MM.1S (cell line): Measurements from ENCODE around the gene CENPE.

Experiments used
- EZH2 ChIP-seq: fragments of 300-600 bp; sonication (generic); optimal IDR thresholded peaks from 2 replicates; pipeline ENCODE3; 2017; ENCODE audit warnings: low read depth, mild to moderate bottlenecking, antibody characterized with exemption, low read length, mixed read lengths
- EZH2phosphoT487 ChIP-seq: fragments of 300-600 bp; sonication (generic); IDR thresholded peaks from 2 replicates; pipeline ENCODE4 v1.6.1; 2018; ENCODE audit warnings: antibody characterized with exemption, low read length
- TF ChIP-seq, protein P1 (sequence below): fragments of 300-600 bp; sonication (generic); IDR thresholded peaks from 2 replicates; pipeline ENCODE4 v1.5.1; 2016; ENCODE audit warnings: antibody characterized with exemption, low read length, mixed read lengths

GRCh38 chr4:103123114-103123513, 75.0 kb downstream of the CENPE start:
- no peak for TF ChIP-seq EZH2
- TF ChIP-seq, protein P1, sequence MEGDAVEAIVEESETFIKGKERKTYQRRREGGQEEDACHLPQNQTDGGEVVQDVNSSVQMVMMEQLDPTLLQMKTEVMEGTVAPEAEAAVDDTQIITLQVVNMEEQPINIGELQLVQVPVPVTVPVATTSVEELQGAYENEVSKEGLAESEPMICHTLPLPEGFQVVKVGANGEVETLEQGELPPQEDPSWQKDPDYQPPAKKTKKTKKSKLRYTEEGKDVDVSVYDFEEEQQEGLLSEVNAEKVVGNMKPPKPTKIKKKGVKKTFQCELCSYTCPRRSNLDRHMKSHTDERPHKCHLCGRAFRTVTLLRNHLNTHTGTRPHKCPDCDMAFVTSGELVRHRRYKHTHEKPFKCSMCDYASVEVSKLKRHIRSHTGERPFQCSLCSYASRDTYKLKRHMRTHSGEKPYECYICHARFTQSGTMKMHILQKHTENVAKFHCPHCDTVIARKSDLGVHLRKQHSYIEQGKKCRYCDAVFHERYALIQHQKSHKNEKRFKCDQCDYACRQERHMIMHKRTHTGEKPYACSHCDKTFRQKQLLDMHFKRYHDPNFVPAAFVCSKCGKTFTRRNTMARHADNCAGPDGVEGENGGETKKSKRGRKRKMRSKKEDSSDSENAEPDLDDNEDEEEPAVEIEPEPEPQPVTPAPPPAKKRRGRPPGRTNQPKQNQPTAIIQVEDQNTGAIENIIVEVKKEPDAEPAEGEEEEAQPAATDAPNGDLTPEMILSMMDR = no peak
- TF ChIP-seq EZH2phosphoT487 = no peak
